GM23338 (cell line): ENCODE data around the gene RNU1-1. TPM values are rescaled to one million over a fixed set of nuclear protein-coding genes. Genes with fewer than 3 reads are reported as not detected.
"Not testable (repeated sequence)": the region's sequence is repeated elsewhere in the genome, so short reads cannot be mapped to it uniquely, and the experiment has no call there.

ENCODE experiments used
- ATAC-seq: fragments of 200-7000 bp; cut with Tn5 transposase; 3 replicates; pipeline ENCODE4 v1.9.1; 2020
- DNase-seq: peaks from one replicate; pipeline ENCODE4 v3.0.0-alpha.2; 2015; ENCODE audit warnings: low spot score
- H2AFZ ChIP-seq: fragments of 200-600 bp; sonication (generic); 2 replicates; pipeline ENCODE4 v1.8.0; 2016; ENCODE audit warnings: antibody characterized with exemption, mild to moderate bottlenecking, moderate library complexity
- H3F3A ChIP-seq: fragments of 200-600 bp; sonication (generic); replicated peaks from 2 replicates; pipeline ENCODE4 v1.8.0; 2017; ENCODE audit warnings: antibody characterized with exemption, mixed run types, low read depth
- H3K27ac ChIP-seq: fragments of 200-600 bp; sonication (generic); 2 replicates; pipeline ENCODE4 v1.6.1; 2016; ENCODE audit warnings: low read depth
- H3K27me3 ChIP-seq: fragments of 200-600 bp; sonication (generic); 2 replicates; pipeline ENCODE4 v1.8.0; 2016; ENCODE audit warnings: mild to moderate bottlenecking, mixed run types, moderate library complexity; ENCODE audit not compliant: insufficient read depth
- H3K36me3 ChIP-seq: fragments of 200-600 bp; sonication (generic); 2 replicates; pipeline ENCODE4 v1.8.0; 2016; ENCODE audit warnings: mild to moderate bottlenecking; ENCODE audit not compliant: insufficient read depth
- H3K4me1 ChIP-seq: fragments of 200-600 bp; sonication (generic); 2 replicates; pipeline ENCODE4 v1.8.0; 2016; ENCODE audit warnings: mild to moderate bottlenecking, moderate library complexity; ENCODE audit not compliant: insufficient read depth
- H3K4me2 ChIP-seq: fragments of 200-600 bp; sonication (generic); 2 replicates; pipeline ENCODE4 v1.7.1; 2017; ENCODE audit warnings: mixed run types
- H3K4me3 ChIP-seq: fragments of 200-600 bp; sonication (generic); 2 replicates; pipeline ENCODE4 v1.6.1; 2016; ENCODE audit warnings: mixed run types
- H3K79me2 ChIP-seq: fragments of 200-600 bp; sonication (generic); replicated peaks from 2 replicates; pipeline ENCODE4 v1.8.0; 2017; ENCODE audit warnings: mild to moderate bottlenecking; ENCODE audit not compliant: insufficient read depth
- H3K9me2 ChIP-seq: fragments of 200-600 bp; sonication (generic); 2 replicates; pipeline ENCODE4 v1.8.0; 2017; ENCODE audit not compliant: insufficient read depth
- H4K20me1 ChIP-seq: fragments of 200-600 bp; sonication (generic); replicated peaks from 2 replicates; pipeline ENCODE4 v1.8.0; 2017; ENCODE audit warnings: mild to moderate bottlenecking; ENCODE audit not compliant: insufficient read depth
- H3K27ac Mint-ChIP-seq: 2 replicates; pipeline ENCODE4 v1.8.0; 2020; ENCODE audit warnings: inconsistent platforms, mild to moderate bottlenecking, moderate library complexity, mixed read lengths
- H3K27me3 Mint-ChIP-seq: 3 replicates; pipeline ENCODE4 v1.8.0; 2022; ENCODE audit warnings: low read depth, mild to moderate bottlenecking, moderate library complexity, mixed read lengths, inconsistent platforms; ENCODE audit not compliant: insufficient read depth, poor library complexity
- H3K36me3 Mint-ChIP-seq: 3 replicates; pipeline ENCODE4 v1.8.0; 2021; ENCODE audit warnings: low read depth, mild to moderate bottlenecking, inconsistent platforms, moderate library complexity, mixed read lengths
- H3K4me1 Mint-ChIP-seq: 3 replicates; pipeline ENCODE4 v1.8.0; 2020; ENCODE audit warnings: mild to moderate bottlenecking, inconsistent platforms, mixed read lengths
- H3K4me3 Mint-ChIP-seq: 3 replicates; pipeline ENCODE4 v1.8.0; 2021; ENCODE audit warnings: moderate library complexity, mild to moderate bottlenecking, inconsistent platforms, mixed read lengths
- H3K9me3 Mint-ChIP-seq: 3 replicates; pipeline ENCODE4 v1.8.0; 2020; ENCODE audit warnings: moderate library complexity, mild to moderate bottlenecking, inconsistent platforms, mixed read lengths
- polyA plus RNA-seq: library from polyadenylated mRNA; unstranded; fragments of >200 nt; fragmentation: Nextera tagmentation; extraction: Ambion mirVana; gene quantifications from 2 replicates; pipeline ENCODE4 v1.2.1, GENCODE V29; 2016
- total RNA-seq: library from RNA; depleted of rRNA; stranded (reverse); fragments of >200 nt; shearing (Covaris generic); gene quantifications from 2 replicates; pipeline ENCODE4 v1.2.3, GENCODE V29; 2014

The RNU1-1 gene
- total and polyA plus RNA-seq, 2 experiments from 2014 or later, result not detected

- not testable (repeated sequence) for H3K9me3 Mint-ChIP-seq, H3K79me2 ChIP-seq, H3K27me3 Mint-ChIP-seq, H3K4me3 ChIP-seq, H3K4me3 Mint-ChIP-seq, H3K4me1 Mint-ChIP-seq, DNase-seq, H3K9me2 ChIP-seq, H3K27ac Mint-ChIP-seq, ATAC-seq, H3K4me1 ChIP-seq, H4K20me1 ChIP-seq, H2AFZ ChIP-seq, H3K27me3 ChIP-seq, H3K36me3 Mint-ChIP-seq, H3K36me3 ChIP-seq, H3K27ac ChIP-seq, H3F3A ChIP-seq, H3K4me2 ChIP-seq
Measured at GRCh38 chr1:16550212-16550918, 36.3 kb upstream of the RNU1-1 start.

- not testable (repeated sequence) for H3K4me1 Mint-ChIP-seq, H3K36me3 Mint-ChIP-seq, H3K27me3 Mint-ChIP-seq, H4K20me1 ChIP-seq, H3F3A ChIP-seq, H3K4me1 ChIP-seq, H3K79me2 ChIP-seq, DNase-seq, H3K27ac Mint-ChIP-seq, H3K9me2 ChIP-seq, H3K9me3 Mint-ChIP-seq, ATAC-seq, H3K4me3 Mint-ChIP-seq, H2AFZ ChIP-seq, H3K27ac ChIP-seq, H3K4me2 ChIP-seq, H3K36me3 ChIP-seq, H3K4me3 ChIP-seq, H3K27me3 ChIP-seq
Measured at GRCh38 chr1:16549545-16549944, 35.5 kb upstream of the RNU1-1 start.

GRCh38 chr1:16547502-16548241 is 33.6 kb upstream of the RNU1-1 start:
- peak; percentile 77 for ATAC-seq
- not testable (repeated sequence) for H3K9me2 ChIP-seq, H3K4me1 Mint-ChIP-seq, H3F3A ChIP-seq, H3K9me3 Mint-ChIP-seq, H3K36me3 ChIP-seq, H3K27me3 ChIP-seq, H3K27ac ChIP-seq, H3K27ac Mint-ChIP-seq, H3K36me3 Mint-ChIP-seq, H3K4me3 Mint-ChIP-seq, H3K79me2 ChIP-seq, H3K27me3 Mint-ChIP-seq, H3K4me1 ChIP-seq, DNase-seq, H2AFZ ChIP-seq, H4K20me1 ChIP-seq
- H3K4me2 ChIP-seq, result peak overlapping the region; percentile 38; the same call in 1 of the 2 replicates
- peak overlapping the region; percentile 30; the same call in 1 of the 2 replicates for H3K4me3 ChIP-seq

- ATAC-seq (peak; percentile 77), DNase-seq (peak; percentile 58)
- not testable (repeated sequence) for H3K27ac Mint-ChIP-seq, H3K36me3 Mint-ChIP-seq, H3K4me1 ChIP-seq, H2AFZ ChIP-seq, H3K27ac ChIP-seq, H3K27me3 ChIP-seq, H3K9me2 ChIP-seq, H3K36me3 ChIP-seq, H4K20me1 ChIP-seq, H3K9me3 Mint-ChIP-seq, H3F3A ChIP-seq, H3K4me1 Mint-ChIP-seq, H3K79me2 ChIP-seq, H3K27me3 Mint-ChIP-seq
- peak overlapping the region; percentile 43; the same call in 1 of the 2 replicates for H3K4me3 ChIP-seq
- peak overlapping the region; percentile 50; the same call in 1 of the 3 replicates for H3K4me3 Mint-ChIP-seq
- H3K4me2 ChIP-seq, result peak overlapping the region; percentile 61
Measured at GRCh38 chr1:16545682-16546095, 31.6 kb upstream of the RNU1-1 start.

- not testable (repeated sequence) for ATAC-seq, H3K9me3 Mint-ChIP-seq, H3K4me3 ChIP-seq, H3F3A ChIP-seq, H3K27ac ChIP-seq, H3K9me2 ChIP-seq, H3K36me3 ChIP-seq, H2AFZ ChIP-seq, DNase-seq, H3K36me3 Mint-ChIP-seq, H3K79me2 ChIP-seq, H3K27ac Mint-ChIP-seq, H3K4me2 ChIP-seq, H3K4me1 ChIP-seq, H4K20me1 ChIP-seq
- H3K27me3 Mint-ChIP-seq, result peaks cover 15% of the 10 kb centered on the region
- H3K4me1 Mint-ChIP-seq, result peaks cover 20% of the 10 kb centered on the region; the same call in 2 of the 3 replicates
- H3K27me3 ChIP-seq, result peaks cover 14% of the 10 kb centered on the region
- 0 out of 3 replicates have a peak overlapping the region, but pooled peaks have one; percentile 29 for H3K4me3 Mint-ChIP-seq
Measured at GRCh38 chr1:16540421-16540893, 26.4 kb upstream of the RNU1-1 start.

- H3K9me3 Mint-ChIP-seq, H3K36me3 ChIP-seq, H3K79me2 ChIP-seq, H3K36me3 Mint-ChIP-seq, H3K4me2 ChIP-seq, ATAC-seq, H4K20me1 ChIP-seq, H2AFZ ChIP-seq, H3F3A ChIP-seq, H3K4me1 ChIP-seq, H3K9me2 ChIP-seq, H3K27ac ChIP-seq, H3K4me3 Mint-ChIP-seq, H3K27ac Mint-ChIP-seq, H3K4me3 ChIP-seq: not testable (repeated sequence)
- Mint-ChIP-seq H3K4me1 (peaks cover 21% of the 10 kb centered on the region), H3K27me3 (peaks cover 34% of the 10 kb centered on the region)
- DNase-seq, result peak; percentile 12
- peaks cover 29% of the 10 kb centered on the region for H3K27me3 ChIP-seq
Measured at GRCh38 chr1:16537528-16537927, 23.4 kb upstream of the RNU1-1 start.
